ENCODE measurements around the gene PIGS.
A peak's percentile ranks its signal among the peaks of the same experiment; 100 is the strongest.

Gene PIGS

DNA sequence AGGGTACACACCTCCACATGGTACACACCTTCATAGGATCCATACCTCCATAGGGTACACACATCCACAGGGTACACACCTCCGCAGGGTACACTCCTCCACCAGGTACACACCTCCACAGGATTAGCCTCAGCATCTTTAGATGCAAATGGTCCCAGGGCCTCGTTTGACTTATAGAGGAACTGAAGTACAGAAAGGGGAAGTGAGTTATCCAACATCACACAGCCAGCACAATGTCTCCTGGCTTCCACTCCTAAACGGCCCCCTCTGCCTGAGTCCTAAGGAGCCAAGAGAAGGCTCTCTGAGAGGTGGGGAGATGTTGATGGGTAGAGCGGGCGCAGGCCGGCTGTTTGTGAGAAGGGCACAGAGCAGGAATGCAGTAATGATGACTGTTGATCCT is 53.2 kb downstream of the PIGS start:
- in situ Hi-C loops (cut with HindIII; ENCODE audit: low pct_unique_long_range_greater_than_20kb, low sequenced_read_pairs) = no loop called here
- no peak for TF ChIP-seq JUND (IDR thresholded peaks at IDR 0.05; ENCODE audit: low read depth)
- DNase-seq (ENCODE audit: low read depth in 1 of 2, low spot score in 1 of 2) = no peak

DNA sequence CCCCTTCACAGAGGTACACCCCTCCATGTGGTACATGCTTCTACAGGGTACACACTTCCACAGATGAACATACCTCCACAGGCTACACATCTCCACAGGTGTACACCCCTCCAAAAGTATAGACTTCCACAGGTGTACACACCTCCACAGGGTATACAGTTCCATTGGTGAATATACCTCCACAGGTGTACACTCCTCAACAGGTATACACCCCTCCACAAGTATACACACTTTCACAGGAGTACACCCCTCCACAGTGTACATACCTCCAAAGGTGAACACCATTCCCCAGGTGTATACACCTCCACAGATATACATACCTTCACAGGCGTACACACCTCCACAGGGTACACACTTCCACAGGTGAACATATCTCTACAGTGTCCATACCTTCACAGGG is 55.8 kb downstream of the PIGS start:
- DNase-seq (ENCODE audit: low read depth in 1 of 2, low spot score in 1 of 2) = no peak
- TF ChIP-seq JUND (IDR thresholded peaks at IDR 0.05; ENCODE audit: low read depth) = no peak
- in situ Hi-C loops (cut with HindIII; ENCODE audit: low pct_unique_long_range_greater_than_20kb, low sequenced_read_pairs) = no loop called here

DNA sequence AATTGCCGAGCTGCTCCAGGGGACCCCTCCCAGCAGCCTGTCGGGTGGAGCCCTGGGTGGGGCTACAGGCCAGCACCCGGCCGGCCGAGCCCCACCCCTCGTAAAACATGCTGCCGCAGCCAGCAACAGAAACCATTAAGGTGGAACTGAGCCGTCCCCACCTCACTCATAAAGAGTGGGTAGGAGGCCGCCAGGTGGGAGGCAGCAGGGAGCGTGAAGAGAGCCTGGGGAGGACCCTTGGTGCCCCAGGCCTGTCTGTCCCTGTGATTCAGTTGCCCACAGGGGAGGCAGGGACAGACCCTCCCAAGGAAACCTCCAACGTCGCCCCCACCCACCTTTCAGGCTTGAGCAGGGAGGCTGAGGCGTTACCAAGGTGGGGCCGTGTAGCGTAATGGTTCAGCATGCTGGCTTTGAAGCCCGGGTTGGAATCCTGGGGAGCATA is 56.7 kb downstream of the PIGS start:
- in situ Hi-C loops (cut with HindIII; ENCODE audit: low pct_unique_long_range_greater_than_20kb, low sequenced_read_pairs) = no loop called here
- no peak for TF ChIP-seq JUND (IDR thresholded peaks at IDR 0.05; ENCODE audit: low read depth)
- DNase-seq (ENCODE audit: low read depth in 1 of 2, low spot score in 1 of 2) = no peak

DNA sequence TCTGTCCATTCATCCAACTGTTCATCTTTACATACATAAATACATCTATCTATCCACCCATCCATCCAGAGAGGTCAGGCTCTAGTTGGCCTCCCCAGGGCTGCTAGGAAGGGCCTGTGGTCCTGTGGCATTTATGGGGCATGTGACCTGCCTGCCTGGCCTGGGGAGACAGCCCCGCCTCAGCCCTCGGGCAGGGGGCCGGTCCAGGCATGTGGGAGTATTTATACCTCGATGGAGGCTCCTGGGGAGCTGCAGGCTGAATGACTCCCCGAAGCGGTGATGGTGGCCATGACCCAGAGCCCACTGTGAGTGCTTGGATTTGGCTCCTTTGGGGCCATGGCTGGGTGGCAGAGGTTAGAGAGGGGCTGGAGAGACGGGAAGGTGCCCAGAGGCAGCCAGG is 57.8 kb downstream of the PIGS start:
- in situ Hi-C loops (cut with HindIII; ENCODE audit: low pct_unique_long_range_greater_than_20kb, low sequenced_read_pairs) = no loop called here
- DNase-seq (ENCODE audit: low read depth in 1 of 2, low spot score in 1 of 2) = no peak
- TF ChIP-seq JUND (IDR thresholded peaks at IDR 0.05; ENCODE audit: low read depth) = no peak

DNA sequence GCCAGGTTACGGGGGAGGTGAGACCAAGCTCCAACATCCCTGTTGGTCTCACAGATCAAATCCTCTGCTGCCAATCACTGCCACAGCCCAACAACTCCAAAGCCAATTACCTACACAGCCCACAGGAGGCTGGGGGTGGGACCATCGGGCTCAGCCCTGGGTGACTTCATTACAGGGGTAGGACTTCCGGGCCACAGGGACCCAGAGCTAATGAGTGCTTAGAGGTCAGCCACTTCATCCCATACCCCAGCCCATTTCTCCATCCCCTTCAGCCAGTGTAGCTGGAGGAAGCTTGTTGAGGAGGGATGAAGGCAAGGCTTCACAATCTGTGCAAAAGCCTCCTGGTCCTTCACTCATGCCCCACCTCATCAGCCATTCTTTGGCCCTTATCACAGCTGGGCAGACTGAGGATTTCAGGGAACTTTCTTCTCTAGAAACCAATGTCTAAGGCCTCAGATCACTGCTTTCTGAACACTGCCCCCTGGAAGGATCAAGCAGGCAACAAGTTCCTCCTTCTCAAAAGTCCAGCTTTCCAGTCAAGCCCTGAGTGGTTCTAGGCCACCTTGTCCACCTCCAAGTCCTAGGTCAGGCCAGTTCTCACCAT is 59.4 kb downstream of the PIGS start:
- in situ Hi-C loops (cut with HindIII; ENCODE audit: low pct_unique_long_range_greater_than_20kb, low sequenced_read_pairs) = no loop called here
- no peak for TF ChIP-seq JUND (IDR thresholded peaks at IDR 0.05; ENCODE audit: low read depth)
- DNase-seq (ENCODE audit: low read depth in 1 of 2, low spot score in 1 of 2) = no peak

DNA sequence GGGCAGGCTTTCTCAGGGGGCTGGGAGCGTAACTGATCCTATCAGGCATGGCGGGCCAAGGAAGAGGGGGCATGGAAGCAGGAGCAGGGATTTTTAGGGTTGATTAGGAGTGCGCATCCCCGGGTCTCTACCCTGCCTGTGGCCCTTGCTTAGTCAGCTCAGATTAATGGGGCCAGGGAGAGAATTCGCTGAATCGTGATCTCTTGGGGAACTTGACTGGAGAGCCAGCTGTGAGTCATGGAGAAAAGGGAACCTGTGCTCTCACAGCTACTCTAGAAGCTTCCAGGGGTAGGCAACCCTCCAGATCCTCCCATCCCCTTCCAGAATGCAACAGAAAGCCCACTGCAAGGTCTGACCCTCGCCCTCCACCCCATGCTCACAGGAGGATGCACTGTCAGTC is 61.5 kb downstream of the PIGS start:
- in situ Hi-C loops (cut with HindIII; ENCODE audit: low pct_unique_long_range_greater_than_20kb, low sequenced_read_pairs) = no loop called here
- TF ChIP-seq JUND (IDR thresholded peaks at IDR 0.05; ENCODE audit: low read depth) = no peak
- no peak for DNase-seq (ENCODE audit: low read depth in 1 of 2, low spot score in 1 of 2)

DNA sequence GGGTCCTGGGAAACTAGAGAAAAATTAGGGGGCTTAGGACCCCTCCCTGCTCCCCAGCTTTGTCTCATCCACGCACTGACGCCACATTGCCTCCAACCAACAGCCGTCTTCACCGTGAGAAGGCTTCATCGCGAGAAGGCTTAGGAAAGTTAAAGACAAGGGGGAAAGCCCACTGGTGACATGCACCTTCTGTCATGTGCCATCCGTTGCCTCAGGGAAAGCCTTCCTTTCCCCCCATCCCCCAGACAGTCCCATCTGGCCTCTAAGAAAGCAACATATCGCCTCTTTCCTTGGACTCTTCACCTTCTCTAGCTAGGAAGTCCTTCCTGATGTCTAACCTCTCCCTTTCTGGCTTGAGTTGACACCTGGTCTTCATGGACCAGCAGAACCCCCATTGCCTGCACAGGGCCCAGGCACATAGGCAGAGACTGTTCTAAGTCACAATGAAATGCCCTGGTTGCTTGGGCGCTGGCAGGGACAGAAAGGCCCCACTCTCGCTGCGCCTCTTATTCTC is 63.1 kb downstream of the PIGS start:
- TF ChIP-seq JUND (IDR thresholded peaks at IDR 0.05; ENCODE audit: low read depth) = no peak
- in situ Hi-C loops (cut with HindIII; ENCODE audit: low pct_unique_long_range_greater_than_20kb, low sequenced_read_pairs) = no loop called here

GRCh38 chr17:28507567-28508203 is 63.6 kb downstream of the PIGS start:
- no peak for TF ChIP-seq JUND (IDR thresholded peaks at IDR 0.05; ENCODE audit: low read depth)
- peak; percentile 77 to 92 for DNase-seq (ENCODE audit: low read depth in 1 of 2, low spot score in 1 of 2)
- in situ Hi-C loops (cut with HindIII; ENCODE audit: low pct_unique_long_range_greater_than_20kb, low sequenced_read_pairs) = no loop called here

More for the DNA sequence above, 63.1 kb downstream of the PIGS start:
- no peak for DNase-seq (ENCODE audit: low read depth in 1 of 2, low spot score in 1 of 2)

DNA sequence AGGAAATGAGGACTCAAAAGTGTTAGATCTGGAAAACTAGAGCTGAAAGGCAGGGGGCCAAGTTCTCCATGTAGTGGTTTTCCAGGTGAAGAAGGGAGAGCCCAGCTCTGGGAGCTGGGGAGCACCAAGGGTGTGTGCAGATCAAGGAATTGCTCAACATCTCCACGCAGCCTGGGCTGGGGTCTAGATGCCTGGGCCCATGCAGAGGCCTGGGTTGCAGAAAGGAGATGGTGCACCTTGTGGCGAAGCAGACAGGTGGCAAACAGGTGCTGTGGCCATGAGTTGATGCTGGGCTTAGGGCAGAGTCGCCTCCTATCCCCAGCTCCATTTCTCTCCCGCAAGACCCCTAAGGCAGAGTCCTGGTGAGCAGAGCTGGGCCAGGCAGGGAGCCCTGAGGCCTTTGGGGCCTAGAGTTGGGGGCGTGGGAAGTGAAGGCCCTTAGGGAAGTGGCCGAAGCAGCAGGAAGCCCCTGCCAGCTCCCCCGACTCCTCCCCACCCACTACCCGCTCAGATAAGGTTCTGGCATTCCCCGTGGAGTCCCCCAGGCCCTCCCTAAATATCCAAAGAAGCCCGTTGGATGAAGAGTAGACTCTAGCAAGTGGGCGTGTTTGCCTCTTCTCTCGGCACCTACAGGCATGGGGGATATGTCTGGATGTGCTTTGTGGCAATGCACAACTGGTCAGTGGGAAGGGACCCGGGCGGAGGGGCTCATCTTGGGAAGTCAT is 64.4 kb downstream of the PIGS start:
- no peak for DNase-seq (ENCODE audit: low read depth in 1 of 2, low spot score in 1 of 2)
- no peak for TF ChIP-seq JUND (IDR thresholded peaks at IDR 0.05; ENCODE audit: low read depth)
- in situ Hi-C loops (cut with HindIII; ENCODE audit: low pct_unique_long_range_greater_than_20kb, low sequenced_read_pairs) = no loop called here

DNA sequence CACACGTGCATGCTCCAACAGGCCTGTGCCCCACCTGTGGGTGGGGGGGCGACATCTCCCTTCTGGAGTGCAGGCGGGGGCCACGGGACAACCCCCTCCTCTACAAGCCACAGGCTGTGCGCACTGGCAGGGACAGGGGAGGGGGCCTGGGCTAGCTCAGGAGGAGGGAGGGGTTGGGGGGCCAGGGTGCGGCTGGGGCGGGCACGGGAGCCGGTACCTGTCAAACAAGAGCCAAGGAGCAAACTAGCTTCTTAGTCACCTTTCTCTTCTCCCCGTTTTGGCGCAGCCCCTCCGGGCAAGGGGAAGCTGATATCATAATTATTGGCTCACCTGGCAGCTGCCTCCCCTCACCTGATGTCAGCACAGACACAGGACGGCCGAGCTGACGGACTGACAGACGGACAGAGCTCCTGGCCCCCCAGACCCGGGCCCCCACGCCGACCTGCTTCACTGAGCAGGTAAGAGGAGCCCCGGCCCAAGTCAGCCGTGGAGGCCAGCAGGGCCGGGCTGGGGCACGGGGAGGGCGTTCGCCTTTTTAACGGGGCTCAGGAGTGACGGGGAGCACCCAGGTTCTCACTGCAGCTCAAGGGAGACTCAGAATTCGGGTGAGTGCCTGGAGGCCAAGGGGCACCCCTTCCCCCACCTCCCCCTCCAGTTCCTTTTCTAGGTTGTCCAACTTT is 65.2 kb downstream of the PIGS start, which contains the start of gene FOXN1:
FOXN1 (plus strand) TSS at position 363 of the 680 bp plus-strand sequence. CDS start 17,622 bp downstream, outside the sequence.
- no peak for DNase-seq (ENCODE audit: low read depth in 1 of 2, low spot score in 1 of 2)
- TF ChIP-seq JUND (IDR thresholded peaks at IDR 0.05; ENCODE audit: low read depth) = no peak
- in situ Hi-C loops (cut with HindIII; ENCODE audit: low pct_unique_long_range_greater_than_20kb, low sequenced_read_pairs) = no loop called here

GRCh38 chr17:28503420-28503819 is 67.9 kb downstream of the PIGS start:
- in situ Hi-C loops (cut with HindIII; ENCODE audit: low pct_unique_long_range_greater_than_20kb, low sequenced_read_pairs) = no loop called here
- no peak for TF ChIP-seq JUND (IDR thresholded peaks at IDR 0.05; ENCODE audit: low read depth)
- DNase-seq (ENCODE audit: low read depth in 1 of 2, low spot score in 1 of 2) = no peak

All from T47D (cell line).